HG03558 (cell line): ENCODE data around the gene COA3.

Experiments
- ATAC-seq: cut with Tn5 transposase; IDR thresholded peaks from one replicate; pipeline ENCODE4 v1.9.1; 2021; ENCODE audit warnings: moderate number of reproducible peaks; ENCODE audit not compliant: unreplicated experiment; ENCODE audit errors: extremely low read depth

Gene COA3, protein sequence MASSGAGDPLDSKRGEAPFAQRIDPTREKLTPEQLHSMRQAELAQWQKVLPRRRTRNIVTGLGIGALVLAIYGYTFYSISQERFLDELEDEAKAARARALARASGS

DNA sequence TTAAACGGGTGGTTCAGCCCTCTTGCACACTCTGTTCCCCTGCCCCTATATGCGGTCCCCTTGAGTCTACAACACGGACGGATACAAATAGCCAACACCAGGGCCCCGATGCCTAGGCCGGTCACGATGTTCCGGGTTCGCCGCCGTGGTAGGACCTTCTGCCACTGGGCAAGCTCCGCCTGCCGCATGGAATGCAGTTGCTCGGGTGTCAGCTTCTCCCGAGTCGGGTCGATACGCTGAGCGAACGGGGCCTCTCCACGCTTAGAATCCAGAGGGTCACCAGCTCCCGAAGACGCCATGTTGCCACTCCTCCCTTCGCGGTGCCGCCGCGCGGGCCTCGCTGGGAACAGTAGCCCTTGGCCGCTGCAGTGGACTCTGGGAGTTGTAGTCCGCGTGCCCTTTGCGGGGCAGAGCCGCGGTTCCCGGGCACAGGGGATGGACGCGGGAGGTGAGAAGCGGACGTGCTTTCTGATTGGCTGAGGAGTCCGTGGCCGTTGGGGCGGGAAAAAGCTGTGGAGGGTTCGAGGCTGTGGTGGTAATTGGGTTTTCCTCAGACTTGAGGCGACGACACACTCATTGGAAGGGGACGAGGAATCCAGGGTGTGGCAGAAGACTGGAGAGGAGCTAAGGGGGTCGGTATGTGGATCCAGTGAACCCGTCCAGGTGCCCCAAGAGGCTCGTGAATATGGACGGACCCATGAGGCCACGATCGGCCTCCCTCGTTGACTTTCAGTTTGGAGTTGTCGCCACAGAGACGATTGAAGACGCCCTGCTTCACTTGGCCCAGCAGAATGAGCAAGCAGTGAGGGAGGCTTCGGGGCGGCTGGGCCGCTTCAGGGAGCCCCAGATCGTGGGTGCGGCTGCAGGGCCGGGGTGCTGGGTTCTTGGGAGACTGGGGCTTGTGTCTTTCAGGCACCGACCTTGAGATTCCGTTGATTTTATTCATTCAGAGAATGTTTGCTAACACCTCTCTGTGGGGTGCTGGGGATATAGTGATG, at the start of gene COA3, which contains the start of gene CNTD1:
COA3 (minus strand) TSS at position 322 of the 998 bp plus-strand sequence; CDS start at position 299, 23 bp downstream.
CNTD1 (plus strand) TSS at position 479 of the 998 bp plus-strand sequence; CDS start at position 686, 207 bp downstream.
- no peak for ATAC-seq

GRCh38 chr17:42848093-42848492, 49.6 kb upstream of the COA3 start:
- no peak for ATAC-seq

GRCh38 chr17:42846594-42847280, 48.2 kb upstream of the COA3 start:
- ATAC-seq, result no peak

GRCh38 chr17:42845918-42846593, 47.6 kb upstream of the COA3 start:
- ATAC-seq, result no peak

DNA sequence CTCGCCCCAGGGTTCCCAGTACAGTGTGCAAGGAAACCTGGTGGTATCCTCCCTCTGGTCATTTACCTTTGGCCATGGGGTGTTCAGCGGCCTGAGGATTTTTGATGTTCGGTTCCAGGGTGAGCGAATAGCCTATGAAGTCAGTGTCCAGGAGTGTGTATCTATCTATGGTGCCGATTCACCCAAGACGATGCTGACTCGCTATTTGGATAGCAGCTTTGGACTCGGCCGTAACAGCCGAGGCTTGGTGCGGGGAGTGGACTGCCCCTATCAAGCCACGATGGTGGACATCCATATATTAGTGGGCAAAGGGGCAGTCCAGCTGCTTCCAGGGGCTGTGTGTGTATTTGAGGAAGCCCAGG, 47.0 kb upstream of the COA3 start:
- ATAC-seq, result no peak

GRCh38 chr17:42844761-42845555, 46.5 kb upstream of the COA3 start:
- no peak for ATAC-seq

GRCh38 chr17:42844271-42844670, 45.8 kb upstream of the COA3 start, which contains the start of gene AOC2:
AOC2 (plus strand) TSS chr17:42844580; CDS start chr17:42844627, 47 bp downstream.
- no peak for ATAC-seq

GRCh38 chr17:42843358-42843934, 44.9 kb upstream of the COA3 start:
- ATAC-seq, result no peak

DNA sequence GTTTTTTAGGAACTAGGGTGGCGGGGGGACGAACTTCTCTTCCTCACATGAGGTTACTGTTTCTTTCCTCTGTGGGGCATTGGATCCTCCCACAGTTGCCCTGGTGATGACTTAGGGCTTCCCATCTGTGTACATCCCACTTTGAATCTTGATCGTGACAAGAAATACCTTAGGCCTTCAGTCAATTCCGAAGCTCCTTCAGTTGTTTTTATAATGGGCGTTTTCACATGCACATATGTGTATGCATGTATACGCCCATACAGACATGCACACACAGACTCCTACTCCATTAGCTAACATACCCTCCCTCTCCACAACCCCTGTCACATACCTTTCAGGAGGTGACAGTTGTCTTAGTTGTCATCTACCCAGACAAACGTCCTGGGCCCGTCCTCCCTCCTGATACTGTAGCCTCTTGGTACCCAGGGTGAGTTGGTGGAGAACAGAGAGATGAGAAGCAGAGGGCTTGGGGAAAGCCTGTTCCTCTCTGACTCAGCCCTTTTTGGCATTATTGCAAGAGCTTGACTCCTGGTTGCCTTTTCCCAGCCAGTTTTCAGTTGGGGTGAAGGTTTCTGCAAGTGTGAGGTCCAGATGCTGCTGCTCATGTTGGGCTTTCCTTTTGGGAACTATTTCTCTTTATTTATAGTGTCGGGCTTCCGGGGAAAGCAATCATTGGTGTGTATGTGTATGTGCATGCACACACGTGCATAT, 43.6 kb upstream of the COA3 start:
- no peak for ATAC-seq

DNA sequence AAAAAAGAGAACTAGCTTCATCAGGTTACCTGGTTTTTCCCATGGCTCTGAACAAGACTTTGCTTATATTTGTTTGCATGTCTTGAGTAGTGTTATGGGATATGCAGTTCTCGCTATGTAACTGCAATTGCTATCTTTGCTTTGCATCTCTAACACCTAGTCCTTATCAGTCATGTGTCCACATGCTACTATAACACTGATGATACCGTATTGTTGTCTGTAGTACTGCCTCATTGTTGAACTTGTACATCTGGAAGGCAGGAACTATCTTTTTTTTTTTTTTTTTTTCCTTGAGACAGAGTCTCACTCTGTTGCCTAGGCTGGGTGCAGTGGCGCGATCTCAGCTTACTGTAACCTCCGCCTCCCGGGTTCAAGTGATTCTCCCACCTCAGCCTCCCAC, 37.2 kb upstream of the COA3 start:
- no peak for ATAC-seq

GRCh38 chr17:42833767-42834422, 35.4 kb upstream of the COA3 start:
- ATAC-seq, result no peak

DNA sequence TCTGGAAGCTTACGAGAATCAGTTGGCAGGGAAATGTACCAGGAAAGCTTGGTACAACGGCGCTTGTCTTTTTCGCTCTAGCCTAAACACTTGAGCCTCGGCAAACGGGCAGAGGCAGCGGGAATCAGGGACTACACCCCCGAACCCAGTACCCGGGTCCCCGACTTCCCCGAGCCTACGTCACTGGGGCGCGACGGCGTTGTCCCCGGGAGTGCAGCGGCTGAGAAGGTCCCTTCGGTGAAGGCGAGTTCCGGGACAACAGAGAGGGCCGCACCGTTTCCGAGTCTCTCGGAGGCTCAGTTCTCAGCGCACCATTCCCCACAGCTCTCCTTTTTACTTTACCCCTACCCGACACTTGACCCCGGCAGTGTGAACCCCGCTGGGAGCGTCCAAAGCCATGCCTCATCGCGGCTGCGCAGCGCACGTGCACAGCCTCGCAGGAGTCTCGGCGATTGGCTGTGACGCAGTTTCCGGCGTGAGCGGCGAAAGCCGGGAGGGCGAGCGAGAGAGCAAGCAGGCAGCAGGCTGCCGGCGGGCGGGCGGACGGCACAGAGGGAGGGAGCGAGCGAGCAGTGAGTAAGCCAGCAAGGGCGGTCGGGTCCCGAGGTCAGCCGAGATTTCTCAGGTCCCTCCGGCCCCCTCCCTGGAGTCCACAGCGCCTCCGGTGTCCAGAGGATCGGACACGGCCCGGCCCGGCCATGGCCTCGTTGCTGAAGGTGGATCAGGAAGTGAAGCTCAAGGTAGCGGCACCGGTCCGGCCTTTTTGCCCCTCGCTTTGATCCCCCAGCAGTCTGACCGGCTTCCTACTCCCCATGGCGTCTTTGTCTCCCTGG, 34.6 kb upstream of the COA3 start, which contains the start of gene PSME3:
PSME3 (plus strand) TSS at position 464 of the 833 bp plus-strand sequence; CDS start at position 699, 235 bp downstream.
- ATAC-seq, result peak; percentile 72

GRCh38 chr17:42832213-42832933, 33.9 kb upstream of the COA3 start:
- no peak for ATAC-seq

- no peak for ATAC-seq
These were observed 32.5 kb upstream of the COA3 start for GRCh38 chr17:42830971-42831370.

DNA sequence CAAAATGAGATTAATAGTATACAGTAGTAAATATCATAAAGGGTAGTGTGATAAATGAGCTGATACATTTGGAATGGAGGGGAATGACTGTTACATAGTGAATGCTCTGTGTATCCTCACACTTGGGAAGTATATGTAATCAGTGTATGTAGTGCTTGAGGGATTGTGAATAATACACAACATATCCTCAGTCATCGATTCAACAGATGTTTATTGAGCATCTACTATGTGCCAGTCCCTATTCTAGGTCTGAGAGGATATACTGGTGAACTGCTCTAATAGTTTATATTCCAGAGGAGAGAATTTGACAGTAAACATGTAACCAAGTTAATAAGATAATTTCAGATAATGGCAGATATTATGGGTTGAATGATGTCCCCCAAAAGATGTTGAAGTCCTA, 29.0 kb upstream of the COA3 start:
- no peak for ATAC-seq

DNA sequence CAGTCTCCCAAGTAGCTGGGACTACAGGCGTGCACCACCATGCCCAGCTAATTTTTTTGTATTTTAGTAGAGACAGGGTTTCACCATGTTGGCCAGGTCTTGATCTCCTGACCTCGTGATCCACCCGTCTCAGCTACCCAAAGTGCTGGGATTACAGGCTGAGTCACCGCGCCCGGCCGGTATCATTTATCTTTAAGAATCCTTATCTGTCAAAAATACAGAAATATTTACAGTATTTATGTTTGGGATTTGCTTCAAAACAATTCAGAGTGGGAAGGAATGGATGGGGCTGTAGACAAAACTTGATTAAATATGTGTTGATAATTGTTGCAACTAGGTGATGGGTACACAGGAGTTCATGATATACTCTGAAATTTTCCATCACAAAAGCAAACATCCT, 22.7 kb upstream of the COA3 start:
- ATAC-seq, result no peak
